ENCODE results near the gene SNAPC2.
"Not testable (repeated sequence)": the region's sequence is repeated elsewhere in the genome, so short reads cannot be mapped to it uniquely, and the experiment has no call there.

SNAPC2 gene

DNA sequence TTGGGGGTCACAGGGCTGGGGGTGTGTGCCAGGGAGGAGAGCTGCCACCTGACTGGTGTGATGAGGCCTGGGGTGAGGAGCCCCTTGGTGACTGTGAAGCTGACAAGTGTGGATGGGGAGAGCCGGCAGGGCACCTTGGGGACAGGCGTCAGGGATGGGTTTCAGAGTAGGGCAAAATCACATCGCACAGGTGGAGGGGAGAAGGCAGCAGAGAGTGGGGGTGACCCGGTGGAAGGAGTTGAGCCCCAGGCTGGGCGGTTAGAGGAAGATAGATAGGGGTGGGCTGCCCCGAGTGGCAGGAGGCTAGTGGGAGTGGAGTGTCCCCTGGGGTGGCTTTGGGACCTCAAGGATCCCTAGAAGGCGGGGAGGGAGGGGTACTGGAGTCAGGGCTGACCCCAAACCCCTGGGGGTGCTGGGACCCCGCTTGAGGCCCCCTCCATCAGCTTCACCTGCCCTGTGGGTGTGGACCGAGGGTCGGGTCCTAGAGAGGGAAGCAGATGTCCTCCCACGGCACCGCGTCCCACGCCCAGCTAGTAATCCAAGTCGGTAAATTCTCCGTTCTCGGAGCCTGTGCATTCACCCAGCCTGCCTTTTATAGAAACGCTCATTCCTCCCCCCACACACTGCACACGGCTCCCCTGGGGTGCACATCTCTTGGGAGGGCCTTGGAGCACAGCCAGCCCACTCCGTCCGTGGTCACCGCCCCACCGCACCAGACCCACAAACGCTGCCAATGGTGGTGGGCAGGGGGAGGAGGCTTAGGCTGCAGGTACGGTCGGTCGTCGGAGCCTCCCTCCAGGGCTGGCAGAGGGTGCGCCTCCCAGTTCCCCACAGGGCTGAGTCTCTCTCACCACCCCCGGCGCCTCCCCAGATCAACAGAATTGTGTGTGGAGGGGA, 3.4 kb downstream of the SNAPC2 start:
- no peak for DNase-seq

DNA sequence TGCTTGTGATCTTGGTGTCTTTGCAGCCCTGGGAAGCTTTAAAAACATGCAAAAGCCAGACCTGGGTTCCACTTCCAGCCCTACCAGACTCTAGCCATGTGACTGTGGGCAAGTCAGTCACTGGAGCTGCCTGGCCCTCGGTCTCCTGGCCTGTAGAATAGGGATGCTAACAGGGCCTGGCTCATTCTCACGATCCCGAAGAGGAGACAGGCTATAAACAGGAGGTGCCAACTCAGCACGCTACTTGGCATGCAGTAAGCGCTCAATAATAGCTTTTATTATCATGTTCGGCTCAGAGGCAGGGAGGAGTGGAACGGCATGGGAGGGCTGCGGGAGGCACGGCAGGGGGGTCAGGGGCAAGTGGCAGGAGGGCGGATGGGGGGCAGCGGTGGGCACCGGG, 4.1 kb downstream of the SNAPC2 start:
- DNase-seq: no peak

DNA sequence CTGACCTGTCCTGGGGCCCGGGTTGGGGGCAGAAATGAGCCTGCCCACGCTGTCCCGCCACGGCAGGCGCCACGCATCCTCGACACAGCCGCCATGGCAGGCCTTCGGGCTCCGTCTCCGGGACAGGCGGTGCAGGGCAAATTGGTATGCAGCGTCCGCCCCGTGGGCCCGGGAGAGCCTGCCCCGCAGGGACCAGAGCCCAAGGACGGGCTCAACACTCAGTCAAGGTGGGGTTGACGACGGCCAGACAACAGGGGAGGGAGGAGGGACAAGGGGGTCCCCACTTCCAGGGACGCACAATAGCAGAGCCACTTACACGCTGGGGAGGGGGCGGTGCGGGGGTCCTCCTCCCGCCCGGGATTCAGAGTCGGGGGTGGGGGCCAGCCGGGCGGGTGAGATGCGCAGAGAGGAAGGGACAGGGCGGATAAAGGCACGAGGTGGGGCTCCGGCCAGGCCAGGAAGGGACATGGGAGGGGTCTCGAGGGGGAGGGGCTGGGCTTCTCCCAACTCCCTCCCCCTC, 4.6 kb downstream of the SNAPC2 start:
- no peak for DNase-seq

DNA sequence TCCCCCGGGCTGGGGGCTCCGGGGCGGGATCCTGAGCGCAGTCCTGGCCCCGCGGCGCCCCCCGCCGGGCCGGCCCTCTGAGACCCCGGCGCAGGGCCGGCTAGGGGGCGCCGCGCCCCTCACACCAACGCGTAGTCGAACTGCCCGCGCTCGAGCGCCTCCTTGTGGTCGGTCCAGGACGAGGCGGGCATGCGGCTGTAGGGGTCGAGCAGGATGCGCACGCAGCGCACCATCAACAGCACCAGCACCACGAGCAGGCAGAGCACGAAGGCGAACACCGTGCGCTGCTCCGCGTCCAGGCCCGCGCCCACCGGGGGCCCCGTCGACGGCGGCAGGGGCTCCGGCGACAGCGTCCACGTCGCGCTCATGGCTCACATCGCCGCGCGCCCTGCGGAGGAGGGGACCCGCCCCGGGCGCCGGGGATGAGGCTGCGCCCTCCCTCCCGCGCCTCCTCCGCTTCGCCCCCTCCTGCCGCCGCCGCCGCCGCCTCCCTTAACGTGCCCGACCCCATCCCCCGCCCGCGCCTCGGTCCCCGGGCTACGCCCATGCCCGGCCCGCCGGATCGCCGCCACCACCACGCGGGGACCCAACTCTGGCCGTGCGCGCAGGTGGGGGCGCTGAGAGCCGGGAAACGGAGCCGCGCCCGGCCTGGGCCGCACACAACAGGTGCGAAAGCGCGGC, 5.2 kb downstream of the SNAPC2 start:
- peak; percentile 64 for DNase-seq

DNA sequence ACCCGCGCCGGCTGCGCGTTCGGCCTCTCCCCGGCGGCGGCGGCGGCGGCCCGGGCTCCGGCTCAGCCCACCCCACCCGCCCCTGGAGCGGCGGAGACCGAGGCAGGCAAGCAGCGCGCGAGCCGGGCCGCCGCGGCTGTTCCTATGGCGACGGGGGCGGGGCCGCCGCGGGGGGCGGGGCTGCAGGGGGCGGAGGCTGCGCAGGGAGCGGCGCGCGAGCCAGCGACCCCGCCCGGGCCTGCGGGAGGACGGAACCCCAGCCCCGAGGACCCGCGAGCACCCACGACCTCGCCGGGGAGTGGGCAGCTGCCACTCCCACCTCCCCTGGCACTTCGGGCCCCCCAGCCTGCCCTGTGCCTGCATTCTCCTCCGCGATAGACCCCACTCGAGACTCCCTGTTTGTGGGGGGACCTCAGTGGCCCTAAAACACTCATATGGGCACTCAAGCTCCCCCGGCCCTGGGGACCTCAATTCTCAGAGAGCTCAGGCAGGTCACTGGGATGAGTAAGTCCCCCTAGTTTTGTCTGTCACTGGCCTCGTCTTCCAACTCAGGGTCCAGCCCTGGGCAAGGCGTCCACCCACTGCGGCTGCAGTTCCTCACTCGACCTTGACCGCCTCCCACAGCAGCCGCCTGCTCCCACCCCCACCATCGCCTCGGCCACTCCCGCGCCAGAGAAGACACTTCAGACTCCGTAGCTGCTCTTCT, 6.0 kb downstream of the SNAPC2 start, which contains the start of gene CTXN1:
Gene CTXN1 (minus strand): TSS at position 115 of the 706 bp plus-strand sequence. CDS start 597 bp downstream, outside the sequence.
- peak; percentile 46 for DNase-seq

DNA sequence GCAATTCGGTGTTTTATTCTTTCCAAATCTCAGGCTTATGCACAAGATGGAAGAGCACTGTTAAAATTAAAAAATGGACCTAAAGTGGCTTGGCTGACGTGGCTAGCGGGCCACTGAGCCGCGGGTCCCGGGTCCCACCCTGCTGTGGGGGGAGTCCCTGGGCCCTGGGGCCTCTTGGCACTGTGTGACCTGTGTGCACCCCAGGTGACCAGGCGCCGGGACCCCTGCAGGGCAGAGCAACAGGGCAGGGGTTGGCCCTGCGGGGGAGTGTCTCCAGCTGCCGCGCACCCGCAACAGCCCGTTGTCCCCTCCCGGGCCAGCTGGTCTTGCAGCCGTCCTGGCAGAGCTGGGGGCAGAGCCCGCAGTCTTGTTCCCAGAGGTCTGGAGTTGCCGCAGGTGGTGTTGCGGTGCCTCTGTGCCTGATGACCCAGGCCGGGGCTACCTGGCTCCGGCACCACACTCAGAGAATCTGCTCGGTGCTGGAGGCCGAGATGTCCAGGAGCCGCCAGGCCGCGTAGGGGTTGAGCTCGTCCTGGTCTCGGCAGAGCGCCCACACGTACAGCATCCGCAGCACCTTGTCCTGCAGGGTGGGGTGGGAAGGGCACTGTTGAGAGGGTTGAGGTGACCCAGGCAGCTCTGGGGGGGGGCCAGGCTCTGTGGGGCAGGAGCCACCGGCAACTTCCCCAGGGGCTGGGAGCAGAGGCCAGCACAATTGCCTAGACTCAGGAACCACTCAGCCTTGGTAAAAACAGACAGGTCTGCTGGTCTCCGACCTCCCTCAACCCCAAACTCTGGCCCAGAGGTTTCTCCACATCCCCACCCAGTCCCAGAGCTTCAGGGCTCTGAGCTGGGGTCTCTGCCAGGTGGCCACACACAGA, 6.8 kb downstream of the SNAPC2 start:
- DNase-seq: no peak

DNA sequence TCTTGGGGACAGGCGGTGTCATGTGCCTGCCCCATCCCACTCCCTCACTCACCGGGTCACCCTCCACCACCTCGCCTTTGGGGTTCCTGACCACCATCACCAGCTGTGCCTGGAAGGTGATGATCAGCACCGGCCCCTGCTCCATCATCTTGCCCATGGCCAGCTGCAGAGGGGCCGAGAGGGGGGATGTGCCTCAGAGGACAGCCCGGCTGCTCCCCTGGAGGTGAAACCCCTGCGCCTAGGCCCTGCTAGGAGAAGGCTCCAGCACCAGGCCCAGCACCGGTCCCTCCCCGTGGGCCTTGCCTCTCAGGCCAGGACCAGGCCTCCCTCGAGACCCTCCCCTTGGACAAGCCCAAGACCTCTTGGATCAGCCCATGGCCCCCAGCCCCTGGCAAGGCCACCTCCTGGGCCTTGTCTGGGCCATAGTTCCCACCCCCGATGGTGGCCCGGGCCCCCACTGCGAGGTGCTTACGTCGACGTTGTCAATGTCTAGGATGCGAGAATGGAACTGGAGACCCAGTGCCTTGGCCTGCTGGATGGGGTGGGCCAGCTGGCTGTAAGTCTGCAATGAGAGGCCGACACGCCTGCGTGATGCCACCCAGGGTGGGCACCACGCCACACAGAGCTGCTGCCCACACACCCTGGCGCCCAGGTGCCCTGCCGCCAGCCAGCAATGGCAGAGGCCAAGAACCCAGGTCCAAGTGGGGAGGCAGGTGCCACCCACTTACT, 7.6 kb downstream of the SNAPC2 start:
- DNase-seq: no peak

DNA sequence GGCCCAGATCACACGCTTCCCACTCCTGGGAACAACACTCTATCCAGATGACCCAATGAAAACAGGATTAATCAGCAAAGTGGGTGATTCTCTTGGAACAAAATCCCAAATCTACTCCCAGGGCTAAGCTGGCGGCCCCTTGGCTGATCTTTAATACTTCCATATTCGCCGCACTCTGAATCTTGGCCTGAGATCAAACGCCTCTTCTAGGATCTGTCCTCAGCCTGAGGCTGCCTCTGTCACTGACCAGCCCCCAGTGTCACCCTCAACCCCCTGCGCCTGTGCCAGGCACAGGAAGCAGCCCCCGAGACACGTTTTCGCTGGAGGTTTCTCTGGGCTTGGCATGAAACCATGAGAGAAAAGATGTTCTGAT, 8.2 kb downstream of the SNAPC2 start:
- DNase-seq: no peak

DNA sequence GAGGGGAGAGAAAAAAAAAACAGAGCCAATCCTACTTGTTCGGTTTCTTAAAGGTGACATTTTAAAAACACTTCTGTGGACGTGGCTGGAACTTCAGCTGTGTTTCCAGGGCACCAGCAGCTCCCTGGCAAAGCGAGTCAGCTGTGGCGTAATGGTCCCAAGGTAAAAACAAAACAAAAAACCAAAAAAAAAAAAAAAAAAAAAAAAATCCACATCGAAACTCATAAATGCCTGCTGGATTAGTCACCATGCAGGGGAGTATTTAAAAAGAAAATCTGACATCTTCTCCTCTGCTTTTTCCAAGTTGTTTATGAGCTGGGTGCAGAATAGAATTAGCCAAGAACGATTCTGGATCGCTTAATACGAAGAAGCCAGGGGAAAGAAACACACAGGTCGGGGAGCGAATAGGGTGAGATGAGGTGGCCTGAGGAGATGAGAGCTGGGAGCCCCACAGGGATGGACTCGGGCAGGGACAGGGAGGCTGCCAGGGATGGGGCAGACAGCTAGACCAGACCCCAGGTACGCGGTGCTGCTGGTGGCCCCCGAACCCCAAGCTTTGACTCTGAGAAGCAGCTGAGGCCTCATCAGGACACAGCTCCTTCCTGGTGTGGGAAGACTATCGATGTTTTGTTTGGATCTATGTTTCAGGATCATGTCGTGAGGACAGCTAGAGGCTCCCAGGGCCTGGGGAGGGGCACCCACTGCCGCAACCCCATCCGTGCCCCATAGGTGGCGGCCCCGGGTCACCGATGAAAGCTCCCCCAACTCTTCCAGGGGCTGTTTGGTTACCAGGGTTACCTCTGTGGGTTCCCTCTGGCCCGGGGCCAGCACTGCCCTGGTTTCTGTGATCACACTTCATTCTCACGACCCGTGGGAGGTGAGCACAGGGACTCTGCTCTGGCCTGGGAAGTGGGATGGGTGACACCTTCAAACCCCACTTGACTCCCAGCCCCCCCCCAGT, 8.9 kb downstream of the SNAPC2 start:
- DNase-seq: no peak

DNA sequence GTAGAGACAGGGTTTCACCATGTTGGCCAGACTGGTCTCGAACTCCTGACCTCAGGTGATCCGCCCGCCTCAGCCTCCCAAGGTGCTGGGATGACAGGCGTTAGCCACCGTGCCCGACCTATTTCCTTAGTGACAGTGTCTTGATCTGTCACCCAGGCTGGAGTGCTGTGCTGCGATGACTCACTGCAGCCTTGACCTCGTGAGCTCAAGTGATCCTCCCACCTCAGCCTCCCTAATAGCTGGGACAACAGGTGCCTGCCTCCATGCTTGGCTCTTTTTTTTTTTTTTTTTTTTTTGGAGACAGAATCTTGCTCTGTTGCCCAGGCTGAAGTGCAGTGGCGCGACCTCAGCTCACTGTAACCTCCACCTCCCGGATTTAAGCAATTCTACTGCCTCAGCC, 9.9 kb downstream of the SNAPC2 start:
- not testable (repeated sequence) for DNase-seq

DNA sequence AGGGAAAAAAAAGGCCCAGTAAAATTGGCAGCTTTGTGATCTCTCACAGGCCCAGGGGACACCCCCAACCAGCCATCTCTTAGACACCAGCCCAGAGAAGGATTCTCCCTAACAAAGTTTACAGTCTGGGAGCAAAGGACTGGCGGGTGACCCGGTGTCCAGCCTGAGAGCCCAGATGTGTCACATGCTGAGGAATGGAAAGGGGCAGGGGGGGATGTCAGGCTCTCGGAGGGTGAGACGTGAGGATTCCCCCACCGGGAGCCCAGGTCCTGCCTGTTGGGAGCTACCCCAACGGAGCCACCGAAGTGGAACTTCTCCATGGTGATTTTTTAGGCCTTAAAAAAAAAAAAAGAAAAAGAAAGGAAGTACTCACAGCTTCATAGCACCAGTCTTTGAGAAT, 10.6 kb downstream of the SNAPC2 start:
- no peak for DNase-seq

DNA sequence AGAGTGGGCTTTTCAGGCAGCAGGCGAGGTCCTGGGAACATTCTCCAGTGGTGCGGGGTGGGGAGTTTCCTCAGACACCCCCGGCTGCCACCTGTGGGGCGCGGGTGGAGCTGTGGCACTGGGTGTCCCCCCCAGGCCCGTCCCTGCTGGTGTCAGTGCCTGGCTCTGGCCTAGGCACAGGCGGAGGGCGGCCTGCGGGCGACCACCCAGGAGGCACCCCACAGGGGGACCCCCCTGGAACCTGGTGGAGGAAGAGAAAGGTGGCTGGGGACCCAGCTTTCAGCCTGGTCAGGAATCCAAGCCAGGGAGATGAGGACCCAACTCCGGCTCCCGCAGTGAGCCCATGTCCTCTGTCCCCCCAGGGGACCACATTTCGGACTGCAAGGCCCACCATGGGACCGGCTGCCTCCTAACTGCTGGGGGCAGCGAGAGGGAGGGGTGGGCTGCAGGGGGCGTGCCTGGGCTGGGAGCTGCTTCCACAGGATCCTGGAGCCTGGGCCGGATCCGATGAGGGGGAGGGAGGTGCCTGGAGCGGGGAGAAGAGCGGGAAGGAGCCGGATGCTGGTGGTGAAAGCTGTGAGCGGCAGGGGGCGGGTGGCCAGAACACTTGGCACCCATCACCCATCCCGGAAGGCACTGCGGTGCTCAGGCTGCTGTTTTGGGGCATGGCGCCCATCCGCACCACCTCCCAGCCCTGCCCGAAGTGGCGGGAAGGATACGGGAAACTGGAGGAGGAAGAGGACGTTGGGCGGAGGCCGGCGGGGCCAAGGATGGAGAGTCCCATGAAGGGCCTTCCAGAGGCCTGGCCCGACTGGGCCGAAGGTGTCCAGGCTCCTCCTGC, 11.3 kb downstream of the SNAPC2 start:
- DNase-seq: no peak

DNA sequence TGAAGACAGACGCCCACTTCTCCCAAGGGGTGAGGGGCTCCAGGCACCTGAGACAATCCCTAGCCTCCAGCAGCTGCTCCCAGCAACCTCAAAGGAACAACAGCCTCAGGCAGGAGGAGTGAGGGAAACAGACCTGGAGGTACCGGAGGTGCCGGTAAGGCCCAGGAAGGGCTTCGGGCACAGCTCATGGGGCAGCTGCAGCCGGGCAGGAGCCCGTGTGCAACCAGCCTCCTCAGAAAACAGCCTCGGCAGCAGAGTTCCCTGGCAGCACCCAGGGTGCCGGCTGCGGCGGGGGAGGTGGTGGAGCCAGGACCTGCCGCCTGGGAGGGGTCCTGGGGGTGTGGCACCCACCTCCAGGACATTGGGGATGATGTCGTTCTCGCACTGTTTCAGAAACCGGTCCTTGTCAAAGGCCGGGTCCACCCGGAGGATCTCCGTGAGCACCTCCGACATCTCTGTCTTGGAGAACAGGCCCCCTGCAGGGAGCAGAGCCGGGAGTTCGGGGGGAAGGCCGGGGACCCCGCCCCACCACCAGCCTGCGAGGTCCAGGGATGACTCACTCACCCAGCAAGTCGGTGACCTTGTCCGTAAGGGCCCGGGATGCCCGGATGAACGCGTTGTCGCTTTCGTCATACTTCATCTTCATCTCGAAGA, 12.3 kb downstream of the SNAPC2 start:
- no peak for DNase-seq

DNA sequence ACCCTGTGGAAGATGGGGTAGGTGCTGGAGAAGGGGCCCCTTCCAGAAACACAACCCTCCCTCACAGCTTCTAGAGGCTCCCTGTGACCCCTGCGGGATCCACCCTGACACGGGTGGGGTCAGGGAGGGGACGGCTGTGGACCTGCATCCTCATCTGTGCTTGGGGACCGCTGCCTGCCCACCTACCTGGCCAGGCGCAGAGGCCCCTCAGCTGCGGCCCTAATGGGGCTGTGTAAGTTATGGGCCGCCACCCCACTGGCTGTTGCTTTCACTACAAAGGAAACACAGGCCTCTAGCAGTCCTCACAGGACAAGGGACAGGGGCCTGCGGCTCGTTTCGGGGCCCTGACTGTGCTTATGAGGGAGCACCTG, 12.8 kb downstream of the SNAPC2 start:
- no peak for DNase-seq

DNA sequence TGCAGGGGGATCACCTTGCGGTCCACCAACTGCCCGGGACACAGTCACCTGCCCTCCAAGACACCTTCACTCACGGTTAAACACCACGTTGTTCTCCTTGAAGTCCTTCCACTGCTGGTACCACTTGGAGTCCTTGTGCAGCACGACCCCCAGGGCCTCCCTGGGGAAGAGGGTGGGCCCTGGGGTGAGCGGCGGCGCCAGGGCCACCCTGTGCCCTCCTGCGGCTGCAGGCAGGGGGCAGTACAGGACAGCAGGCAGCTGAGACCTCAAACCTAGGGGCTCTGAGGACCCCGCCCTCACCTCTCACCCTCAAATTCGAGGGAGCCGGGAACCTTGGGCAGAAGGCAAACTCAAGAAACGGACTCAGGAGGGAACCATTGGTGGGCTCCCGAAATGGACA, 13.3 kb downstream of the SNAPC2 start:
- DNase-seq: no peak

DNA sequence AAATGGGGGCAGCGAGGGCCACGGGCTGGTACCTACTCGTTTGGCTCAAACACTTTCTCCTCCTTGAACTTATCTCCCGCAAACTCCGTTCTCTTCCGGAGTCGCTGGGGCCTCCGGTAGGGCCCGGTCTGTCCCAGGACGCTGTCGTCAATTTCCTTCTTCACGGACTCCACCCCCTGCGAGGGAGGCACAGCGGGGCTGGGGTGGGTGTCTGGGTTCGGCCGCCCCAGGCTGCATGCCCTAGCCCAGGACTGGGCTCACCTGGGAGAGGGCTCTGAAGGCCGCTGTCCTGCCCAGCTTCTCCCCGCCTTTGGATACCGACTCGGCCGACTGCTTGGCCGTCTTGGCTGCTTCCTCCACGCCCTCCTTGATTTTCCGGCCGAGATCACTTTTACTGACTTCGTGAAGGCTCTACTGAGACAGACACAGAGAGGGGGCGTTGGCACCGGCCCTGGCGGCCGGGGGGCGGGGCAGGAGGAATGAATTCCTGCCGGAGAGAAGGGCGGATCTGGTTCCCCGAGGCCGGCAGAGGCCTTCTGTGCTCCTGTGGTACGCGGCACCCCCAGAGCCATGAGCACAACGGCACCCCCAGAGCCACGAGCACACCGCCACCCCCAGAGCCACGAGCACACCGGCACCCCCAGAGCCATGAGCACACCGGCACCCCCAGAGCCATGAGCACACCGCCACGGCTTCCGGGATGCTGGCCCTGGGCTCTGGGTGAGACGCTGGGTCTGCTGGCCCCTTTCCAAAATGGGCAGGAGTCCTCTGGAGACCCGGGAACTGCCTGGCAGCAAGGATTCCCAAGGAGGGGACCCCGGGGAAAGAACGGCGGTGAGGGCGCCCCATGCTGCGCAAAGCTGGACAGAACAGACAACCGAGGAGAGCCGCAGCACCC, 13.9 kb downstream of the SNAPC2 start:
- no peak for DNase-seq

DNA sequence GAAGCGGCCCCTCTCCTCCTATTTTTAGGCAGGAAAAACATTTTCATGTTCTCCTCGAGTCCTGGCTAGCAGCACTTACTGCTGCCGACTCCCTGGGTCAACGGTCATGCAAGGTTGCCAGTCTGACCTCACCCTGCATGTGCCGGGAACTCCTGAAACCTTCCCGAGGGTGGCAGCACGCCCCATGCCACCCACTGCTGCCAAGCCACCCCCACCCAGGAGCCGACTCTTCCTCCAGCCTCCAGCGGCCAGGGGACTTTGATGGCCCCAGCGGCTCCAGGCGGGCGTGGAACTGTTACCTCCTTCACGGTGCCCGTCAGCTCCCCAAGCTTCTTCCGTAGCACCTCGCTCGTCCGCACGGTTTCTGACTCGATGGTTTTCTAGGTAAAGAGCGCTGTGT, 14.6 kb downstream of the SNAPC2 start:
- DNase-seq: no peak

DNA sequence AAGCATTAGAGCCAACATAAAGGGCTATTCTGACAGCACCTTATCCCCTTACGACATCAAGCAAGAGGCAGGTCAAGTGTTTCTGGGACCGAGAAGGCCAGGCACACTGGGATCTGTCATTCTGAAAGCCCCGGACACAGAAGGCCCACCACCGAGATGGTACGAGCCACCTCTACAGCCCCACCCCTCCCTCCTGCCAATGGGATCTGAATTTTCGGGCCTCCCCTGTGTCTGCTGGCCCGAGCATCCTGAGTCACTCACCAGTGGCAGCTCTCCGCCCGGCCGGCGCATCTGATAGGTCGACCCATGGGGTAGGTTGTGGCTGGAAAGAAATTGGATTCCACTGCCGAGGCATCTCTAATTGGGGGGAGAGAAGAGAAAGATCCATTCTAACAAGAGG, 20.7 kb downstream of the SNAPC2 start:
- no peak for DNase-seq

Data from inflammatory macrophage treated with lipopolysaccharide for 4 hours (primary cell).